AG10803 (cell line): ENCODE measurements around the gene C1orf105.
"Not testable (repeated sequence)": the region's sequence is repeated elsewhere in the genome, so short reads cannot be mapped to it uniquely, and the experiment has no call there.

ENCODE experiments used
- DNase-seq: peaks from one replicate; pipeline ENCODE4 v3.0.0; 2010; ENCODE audit warnings: low read depth
- H3K4me3 ChIP-seq: 2 replicates; pipeline ENCODE4 v1.5.1; 2011; ENCODE audit warnings: mild to moderate bottlenecking, low read length, control low read depth
- CTCF ChIP-seq: conservative IDR thresholded peaks from 2 replicates; pipeline ENCODE4 v1.5.1; 2011; ENCODE audit warnings: mild to moderate bottlenecking, low read length, control low read depth, inconsistent platforms

The C1orf105 gene

GRCh38 chr1:172420385-172420784 lies at the start of gene C1orf105:
TSS of gene C1orf105 (plus strand) at chr1:172420685. CDS start at chr1:172420886, 201 bp downstream.
- TF ChIP-seq CTCF, result no peak
- no peak for DNase-seq
- H3K4me3 ChIP-seq, result no peak within 1 kb of the TSS

- H3K4me3 ChIP-seq, DNase-seq: not testable (repeated sequence)
Measured at GRCh38 chr1:172371646-172372045, 48.8 kb upstream of the C1orf105 start.

GRCh38 chr1:172373864-172374263 lies 46.6 kb upstream of the C1orf105 start:
- no peak for TF ChIP-seq CTCF
- peak; percentile 33 for DNase-seq

GRCh38 chr1:172375211-172375631 lies 45.3 kb upstream of the C1orf105 start:
- no peak overlapping the region for H3K4me3 ChIP-seq
- no peak for TF ChIP-seq CTCF
- no peak for DNase-seq

More at GRCh38 chr1:172373864-172374263, 46.6 kb upstream of the C1orf105 start:
- no peak overlapping the region for H3K4me3 ChIP-seq

- TF ChIP-seq CTCF, result no peak
- H3K4me3 ChIP-seq, result no peak overlapping the region
- no peak for DNase-seq
Measured at GRCh38 chr1:172376431-172376830, 44.1 kb upstream of the C1orf105 start.

- no peak for TF ChIP-seq CTCF
- no peak for DNase-seq
- H3K4me3 ChIP-seq, result no peak overlapping the region
Measured at GRCh38 chr1:172377565-172377964, 42.9 kb upstream of the C1orf105 start.

GRCh38 chr1:172378109-172378760 lies 42.2 kb upstream of the C1orf105 start:
- TF ChIP-seq CTCF, result no peak
- peak; percentile 30 for DNase-seq
- no peak overlapping the region for H3K4me3 ChIP-seq
